HG03045 (cell line): Measurements from ENCODE around the gene VCX3A.
"Not testable (repeated sequence)": the region's sequence is repeated elsewhere in the genome, so short reads cannot be mapped to it uniquely, and the experiment has no call there.

Experiments
- ATAC-seq: cut with Tn5 transposase; IDR thresholded peaks from one replicate; pipeline ENCODE4 v1.9.1; 2021; ENCODE audit warnings: mild to moderate bottlenecking, moderate library complexity; ENCODE audit not compliant: unreplicated experiment

The VCX3A gene

GRCh38 chrX:6535018-6535417, at the start of gene VCX3A:
VCX3A (minus strand) TSS chrX:6535118; CDS start chrX:6534497, 621 bp downstream.
- ATAC-seq = not testable (repeated sequence)

GRCh38 chrX:6574762-6575161, 39.8 kb upstream of the VCX3A start:
- no peak for ATAC-seq

GRCh38 chrX:6568031-6568430, 33.1 kb upstream of the VCX3A start:
- no peak for ATAC-seq

GRCh38 chrX:6558979-6559378, 24.1 kb upstream of the VCX3A start:
- no peak for ATAC-seq

- no peak for ATAC-seq
Measured at GRCh38 chrX:6557690-6558089, 22.8 kb upstream of the VCX3A start.

GRCh38 chrX:6550999-6551398, 16.1 kb upstream of the VCX3A start:
- no peak for ATAC-seq

- ATAC-seq = no peak
Measured at GRCh38 chrX:6545712-6546111, 10.8 kb upstream of the VCX3A start.

GRCh38 chrX:6526564-6527136, 8.3 kb downstream of the VCX3A start:
- no peak for ATAC-seq

- ATAC-seq = no peak
Measured at GRCh38 chrX:6517376-6517775, 17.5 kb downstream of the VCX3A start.

- no peak for ATAC-seq
Measured at GRCh38 chrX:6506444-6506843, 28.5 kb downstream of the VCX3A start.

- ATAC-seq = no peak
Measured at GRCh38 chrX:6505960-6506359, 29.0 kb downstream of the VCX3A start.

- ATAC-seq = no peak
Measured at GRCh38 chrX:6500719-6501118, 34.2 kb downstream of the VCX3A start.

- no peak for ATAC-seq
Measured at GRCh38 chrX:6498324-6498723, 36.6 kb downstream of the VCX3A start.
